Stimulated activated CD4-positive, alpha-beta T cell treated with anti-CD3 and anti-CD28 coated beads, TNF-alpha, amount 100 ng/mL, for 48 hours (primary cell): ENCODE results near the gene CALCOCO2.

Experiments used
- DNase-seq, 3 donors: peaks; one replicate each; pipeline ENCODE4 v3.0.0-alpha.2; 2020; ENCODE audit warnings: low read depth in 3 of 3

Gene CALCOCO2

GRCh38 chr17:48873209-48873608 is 42.4 kb downstream of the CALCOCO2 start:
- DNase-seq = no peak

GRCh38 chr17:48873696-48874443 is 43.0 kb downstream of the CALCOCO2 start:
- no peak for DNase-seq

GRCh38 chr17:48878920-48879898 is 48.4 kb downstream of the CALCOCO2 start:
- peak in 1 of 3 donors; percentile 35 for DNase-seq

- DNase-seq = no peak
Measured at GRCh38 chr17:48882272-48882671, 51.4 kb downstream of the CALCOCO2 start.

- no peak for DNase-seq
Measured at GRCh38 chr17:48883171-48883570, 52.3 kb downstream of the CALCOCO2 start.

- DNase-seq = no peak
Measured at GRCh38 chr17:48890086-48890485, 59.3 kb downstream of the CALCOCO2 start.

GRCh38 chr17:48892940-48893645 is 62.3 kb downstream of the CALCOCO2 start:
- DNase-seq = no peak

GRCh38 chr17:48893646-48894508 is 63.0 kb downstream of the CALCOCO2 start:
- no peak for DNase-seq

- no peak for DNase-seq
Measured at GRCh38 chr17:48894886-48895285, 64.1 kb downstream of the CALCOCO2 start.

GRCh38 chr17:48901241-48901640 is 70.4 kb downstream of the CALCOCO2 start:
- DNase-seq = no peak

GRCh38 chr17:48903401-48903800 is 72.6 kb downstream of the CALCOCO2 start:
- DNase-seq = no peak

- DNase-seq = no peak
Measured at GRCh38 chr17:48904428-48904827, 73.6 kb downstream of the CALCOCO2 start.

- no peak for DNase-seq
Measured at GRCh38 chr17:48905987-48906515, 75.2 kb downstream of the CALCOCO2 start.

GRCh38 chr17:48907713-48908046 is 76.8 kb downstream of the CALCOCO2 start:
- DNase-seq = no peak

- DNase-seq = peak; percentile 77 to 88 (median 85)
Measured at GRCh38 chr17:48908047-48908843, 77.4 kb downstream of the CALCOCO2 start, which contains the start of gene UBE2Z. Gene UBE2Z (plus strand): TSS chr17:48908407. CDS start chr17:48908504, 97 bp downstream.

GRCh38 chr17:48908853-48909394 is 78.1 kb downstream of the CALCOCO2 start:
- DNase-seq = peak; percentile 75 to 91 (median 79)

- DNase-seq = no peak
Measured at GRCh38 chr17:48909783-48910182, 78.9 kb downstream of the CALCOCO2 start.

GRCh38 chr17:48910370-48910769 is 79.5 kb downstream of the CALCOCO2 start:
- no peak for DNase-seq

- DNase-seq = no peak
Measured at GRCh38 chr17:48912476-48912875, 81.6 kb downstream of the CALCOCO2 start.
